Nephron (organoid): ENCODE measurements around the gene CNBD2.
"Not testable (repeated sequence)": the region's sequence is repeated elsewhere in the genome, so short reads cannot be mapped to it uniquely, and the experiment has no call there.

Experiments
- H3K27ac Mint-ChIP-seq, 3 experiments: 2 replicates each; pipeline ENCODE4 v1.8.0; 2020; ENCODE audit warnings: mixed read lengths in 3 of 3, mild to moderate bottlenecking in 2 of 3, moderate library complexity in 1 of 3
- H3K27me3 Mint-ChIP-seq: 2 replicates; pipeline ENCODE4 v1.8.0; 2021; ENCODE audit warnings: low read depth, mild to moderate bottlenecking, moderate library complexity, mixed read lengths
- H3K36me3 Mint-ChIP-seq: 2 replicates; pipeline ENCODE4 v1.8.0; 2020; ENCODE audit warnings: low read depth, mixed read lengths
- H3K4me1 Mint-ChIP-seq: 2 replicates; pipeline ENCODE4 v1.8.0; 2020; ENCODE audit warnings: mixed read lengths
- H3K4me3 Mint-ChIP-seq, 3 experiments: 2 replicates each; pipeline ENCODE4 v1.8.0; 2020; ENCODE audit warnings: mild to moderate bottlenecking in 3 of 3, mixed read lengths in 3 of 3, moderate library complexity in 2 of 3
- H3K9me3 Mint-ChIP-seq: 2 replicates; pipeline ENCODE4 v1.8.0; 2020; ENCODE audit warnings: mixed read lengths
- CTCF ChIP-seq, 3 experiments: fragments of 200-600 bp; sonication (generic); IDR thresholded peaks; one replicate each; pipeline ENCODE4 v1.5.0; 2021; ENCODE audit warnings: antibody characterized with exemption in 3 of 3; ENCODE audit not compliant: unreplicated experiment in 3 of 3

CNBD2 gene

GRCh38 chr20:35942243-35942642 lies 26.1 kb upstream of the CNBD2 start:
- peaks cover 42% of the 10 kb centered on the region for H3K36me3 Mint-ChIP-seq
- no peaks in the 10 kb centered on the region for H3K9me3 Mint-ChIP-seq
- no peaks in the 10 kb centered on the region for H3K4me1 Mint-ChIP-seq
- H3K27me3 Mint-ChIP-seq: no peaks in the 10 kb centered on the region
- H3K27ac Mint-ChIP-seq: no peak overlapping the region
- no peak overlapping the region for H3K4me3 Mint-ChIP-seq
- no peak for TF ChIP-seq CTCF (IDR thresholded peaks at IDR 0.05; ENCODE audit: unreplicated experiment in 3 of 3)

- no peaks in the 10 kb centered on the region for H3K27me3 Mint-ChIP-seq
- H3K36me3 Mint-ChIP-seq: peaks cover 27% of the 10 kb centered on the region
These were observed 20.9 kb upstream of the CNBD2 start for GRCh38 chr20:35947489-35947888.

GRCh38 chr20:35947907-35948306 lies 20.5 kb upstream of the CNBD2 start:
- Mint-ChIP-seq H3K36me3 (peaks cover 28% of the 10 kb centered on the region), H3K4me3 (no peak overlapping the region), H3K4me1 (peaks cover 7% of the 10 kb centered on the region), H3K27ac (no peak overlapping the region), H3K9me3 (no peaks in the 10 kb centered on the region), H3K27me3 (no peaks in the 10 kb centered on the region)
- TF ChIP-seq CTCF (IDR thresholded peaks at IDR 0.05; ENCODE audit: unreplicated experiment in 3 of 3): no peak

More at GRCh38 chr20:35947489-35947888, 20.9 kb upstream of the CNBD2 start:
- Mint-ChIP-seq H3K9me3 (no peaks in the 10 kb centered on the region), H3K4me1 (peaks cover 2% of the 10 kb centered on the region), H3K27ac (no peak overlapping the region), H3K4me3 (no peak overlapping the region)
- TF ChIP-seq CTCF (IDR thresholded peaks at IDR 0.05; ENCODE audit: unreplicated experiment in 3 of 3): no peak

GRCh38 chr20:35950093-35950492 lies 18.3 kb upstream of the CNBD2 start:
- no peaks in the 10 kb centered on the region for H3K27me3 Mint-ChIP-seq
- H3K9me3 Mint-ChIP-seq: no peaks in the 10 kb centered on the region
- H3K4me3 Mint-ChIP-seq: no peak overlapping the region
- TF ChIP-seq CTCF (IDR thresholded peaks at IDR 0.05; ENCODE audit: unreplicated experiment in 3 of 3): no peak
- H3K27ac Mint-ChIP-seq: no peak overlapping the region
- H3K4me1 Mint-ChIP-seq: peaks cover 12% of the 10 kb centered on the region
- peaks cover 22% of the 10 kb centered on the region for H3K36me3 Mint-ChIP-seq

- not testable (repeated sequence) for H3K9me3 Mint-ChIP-seq, H3K27me3 Mint-ChIP-seq
- H3K36me3 Mint-ChIP-seq: peaks cover 19% of the 10 kb centered on the region
- H3K27ac Mint-ChIP-seq: peak overlapping the region; percentile 97 to 99 (median 98)
- peak overlapping the region; percentile 37 to 100 (median 100) for H3K4me3 Mint-ChIP-seq
- peaks cover 12% of the 10 kb centered on the region for H3K4me1 Mint-ChIP-seq
These were observed 16.3 kb upstream of the CNBD2 start for GRCh38 chr20:35952080-35952479.

- Mint-ChIP-seq H3K4me3 (peak overlapping the region; percentile 100), H3K9me3 (no peaks in the 10 kb centered on the region), H3K4me1 (peaks cover 12% of the 10 kb centered on the region), H3K27me3 (no peaks in the 10 kb centered on the region), H3K36me3 (peaks cover 13% of the 10 kb centered on the region), H3K27ac (peak overlapping the region; percentile 97 to 99 (median 98))
- no peak for TF ChIP-seq CTCF (IDR thresholded peaks at IDR 0.05; ENCODE audit: unreplicated experiment in 3 of 3)
These were observed 15.7 kb upstream of the CNBD2 start for GRCh38 chr20:35952480-35953386.
